T-helper 2 cell treated with Interferon-gamma antibody and Interleukin-4, amounts not matched to agents 100 ng/mL and 5 ng/mL, for 36 hours (primary cell): ENCODE measurements around the gene COA1. TPM values are rescaled to one million over a fixed set of nuclear protein-coding genes. Genes with fewer than 3 reads are reported as not detected.
"Not testable (repeated sequence)": the region's sequence is repeated elsewhere in the genome, so short reads cannot be mapped to it uniquely, and the experiment has no call there.

ENCODE experiments used
- intact Hi-C: fragments of 100-400 bp; cut with micrococcal nuclease; formaldehyde crosslinking; loops from one replicate; pipeline ENCODE4 v1.15.1; 2023
- total RNA-seq: library from RNA; stranded (reverse); gene quantifications from 2 replicates; pipeline ENCODE4 v1.2.3, GENCODE V29; 2022

The COA1 gene
- total RNA-seq, 1 donor from 2014 or later, result 51.1 TPM

DNA sequence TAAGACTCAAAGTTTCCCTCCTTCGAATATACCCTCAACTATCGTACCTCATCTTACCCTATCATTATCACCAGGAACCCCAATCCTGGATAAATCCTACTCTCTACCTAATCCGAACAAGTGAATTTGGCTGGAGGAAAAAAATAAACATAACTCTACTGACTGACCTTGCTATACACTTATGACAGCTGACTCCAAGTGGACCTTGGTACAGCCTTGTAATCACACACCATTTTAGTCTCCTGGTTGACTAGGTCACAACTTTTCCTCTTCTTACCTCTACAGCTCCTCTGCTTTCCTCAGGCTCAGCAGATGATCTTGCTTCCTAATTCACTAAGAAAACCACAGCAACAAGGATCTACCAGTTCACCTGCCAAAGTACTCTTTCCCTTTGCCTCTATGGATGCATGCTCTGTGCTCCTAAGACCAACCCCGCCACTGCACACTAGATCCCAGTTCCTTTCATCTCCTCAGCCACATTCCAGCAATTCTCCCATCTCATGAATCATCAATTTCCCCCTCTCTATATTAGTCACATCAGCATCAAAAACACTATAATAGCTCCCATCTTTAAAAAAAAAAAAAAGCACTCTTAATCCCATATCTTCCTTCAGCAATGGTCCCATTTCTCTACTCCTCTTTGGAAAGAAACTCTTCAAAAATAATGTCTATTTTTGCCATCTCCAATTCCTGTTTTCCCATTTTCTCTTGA lies 35.5 kb downstream of the COA1 start:
- intact Hi-C loops, result no loop called here

DNA sequence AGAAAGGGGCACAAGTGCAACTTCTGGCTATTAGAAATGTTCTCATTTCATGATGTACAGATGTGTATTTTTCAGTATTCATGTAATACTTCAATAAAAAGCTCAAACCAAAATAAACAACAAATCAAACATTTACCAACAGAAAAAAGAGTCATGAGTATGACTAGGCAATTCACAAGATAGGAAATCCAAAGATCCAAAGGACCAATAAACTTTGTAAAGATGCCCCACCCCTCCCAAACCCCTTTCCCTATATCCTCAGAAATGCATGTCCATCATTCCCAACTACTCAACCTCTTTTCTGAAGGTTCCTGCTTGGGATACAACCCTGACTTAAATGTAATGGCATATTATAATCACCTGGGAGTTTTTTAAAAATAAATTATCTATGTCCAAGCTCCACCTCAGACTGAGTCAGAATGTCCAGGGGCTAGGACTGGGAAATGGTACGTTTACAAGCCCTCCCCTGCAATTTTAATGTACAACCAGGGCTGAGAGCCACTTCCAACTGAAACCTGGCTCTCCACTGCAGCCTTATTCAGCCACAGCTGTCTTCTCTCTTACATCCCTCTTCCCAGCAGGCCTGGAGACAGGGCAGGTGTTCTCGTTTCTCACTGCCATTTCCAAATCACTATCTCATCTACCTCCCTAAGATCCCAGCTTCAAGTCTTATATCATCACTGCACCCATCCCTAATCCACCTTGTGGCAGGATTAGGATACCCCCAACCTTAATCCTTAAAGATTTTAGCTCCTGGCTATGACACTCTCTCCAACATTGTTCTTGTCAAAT lies 36.5 kb downstream of the COA1 start:
- intact Hi-C loops, result no loop called here

GRCh38 chr7:43691611-43692010 lies 37.7 kb downstream of the COA1 start:
- intact Hi-C loops, result no loop called here

GRCh38 chr7:43689115-43689514 lies 40.2 kb downstream of the COA1 start:
- intact Hi-C loops, result no loop called here

GRCh38 chr7:43687866-43688265 lies 41.5 kb downstream of the COA1 start:
- intact Hi-C loops, result not testable (repeated sequence)

DNA sequence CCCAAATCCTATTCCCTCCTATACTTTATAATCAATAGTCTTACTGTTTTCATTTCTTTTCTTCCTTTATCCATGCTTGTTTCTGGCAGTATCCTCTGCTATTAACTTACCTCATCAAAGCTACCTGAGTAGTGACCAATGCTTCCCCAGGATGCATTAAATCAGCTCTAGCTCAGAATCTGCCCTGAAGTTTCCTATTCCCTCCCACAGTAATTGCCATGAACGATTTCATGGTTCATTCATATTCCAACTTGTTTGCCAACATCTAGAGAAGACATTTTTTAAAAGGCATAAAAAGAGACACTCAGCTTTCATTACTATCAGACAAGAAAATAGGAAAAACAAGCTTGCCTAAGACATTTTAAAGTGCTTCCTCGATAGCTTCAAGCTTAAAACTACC lies 42.3 kb downstream of the COA1 start:
- intact Hi-C loops, result no loop called here

GRCh38 chr7:43680736-43681135 lies 48.6 kb downstream of the COA1 start:
- intact Hi-C loops, result no loop called here

- intact Hi-C loops, result loop anchor here (2.0 kb wide), 1 partner anchor 31 kb away; no protein-coding TSS in a partner anchor
Measured at GRCh38 chr7:43679210-43680068, 49.9 kb downstream of the COA1 start.

DNA sequence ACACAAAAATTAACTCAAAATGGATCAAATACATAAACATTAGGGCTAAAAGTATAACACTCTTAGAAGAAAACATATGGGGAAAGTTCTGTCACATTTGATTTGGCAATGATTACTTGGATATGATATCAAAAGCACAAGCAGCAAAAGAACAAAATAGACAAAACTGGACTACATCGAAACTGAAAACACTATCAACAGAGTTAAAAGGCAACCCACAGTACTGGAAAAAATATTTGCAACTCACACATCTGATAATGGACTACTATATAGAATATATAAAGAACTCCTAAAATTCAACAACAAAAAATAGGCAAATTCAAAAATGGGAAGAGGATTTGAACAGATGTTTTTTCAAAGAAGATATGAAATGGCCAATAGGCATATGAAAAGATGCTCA lies 51.0 kb downstream of the COA1 start:
- intact Hi-C loops, result loop anchor here (2.0 kb wide), 1 partner anchor 30 kb away; no protein-coding TSS in a partner anchor

DNA sequence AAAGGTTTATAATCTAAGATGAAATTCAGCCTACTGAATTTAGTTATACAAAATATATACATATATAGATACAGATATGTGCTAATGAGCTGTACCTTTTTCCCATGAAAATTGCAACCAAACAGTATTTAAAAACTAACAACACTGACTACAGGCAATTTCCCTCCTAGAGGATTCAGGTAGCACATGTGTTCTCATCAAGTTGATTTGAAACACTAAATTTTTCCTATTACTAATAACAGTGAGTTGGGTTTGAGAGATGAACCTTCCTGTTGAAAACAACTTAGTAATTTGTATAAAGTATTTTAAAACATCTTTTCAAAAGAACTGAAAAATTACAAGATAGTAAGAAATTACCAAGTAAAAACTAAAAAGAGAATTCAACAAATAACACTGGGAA lies 51.5 kb downstream of the COA1 start:
- intact Hi-C loops, result loop anchor here (2.0 kb wide), 1 partner anchor 29 kb away; no protein-coding TSS in a partner anchor

DNA sequence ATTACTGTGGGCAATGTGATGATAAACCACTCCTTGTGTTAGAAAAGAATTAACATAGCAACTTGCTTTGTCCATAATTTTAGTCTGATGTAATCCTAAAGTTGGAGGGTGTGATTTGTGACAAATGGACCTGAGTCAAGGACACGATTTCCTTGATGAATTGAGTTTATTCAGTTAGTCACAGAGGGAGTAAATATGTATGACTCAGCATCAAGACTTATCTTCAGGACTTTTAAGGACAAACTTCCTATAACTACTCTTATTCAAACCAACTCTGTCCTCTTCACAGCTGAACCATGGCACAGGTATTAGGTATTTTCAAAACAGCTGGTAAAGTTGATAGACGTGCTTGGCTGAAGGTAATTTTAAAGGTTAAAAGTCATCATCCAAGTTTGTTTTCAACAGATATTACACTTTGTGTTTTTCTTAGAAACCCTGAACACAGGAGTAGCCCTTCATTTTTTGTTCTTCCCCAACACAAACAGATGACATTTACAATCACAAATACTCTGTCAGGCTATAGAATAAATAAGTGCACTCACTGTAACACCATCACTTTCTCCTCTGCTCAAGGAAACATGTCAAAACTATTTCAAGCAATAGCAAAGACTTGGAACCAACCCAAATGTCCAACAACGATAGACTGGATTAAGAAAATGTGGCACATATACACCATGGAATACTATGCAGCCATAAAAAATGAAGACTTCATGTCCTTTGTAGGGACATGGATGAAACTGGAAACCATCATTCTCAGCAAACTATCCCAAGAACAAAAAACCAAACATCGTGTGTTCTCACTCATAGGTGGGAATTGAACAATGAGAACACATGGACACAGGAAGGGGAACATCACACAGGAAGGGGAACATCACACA lies 54.5 kb downstream of the COA1 start:
- intact Hi-C loops, result no loop called here

DNA sequence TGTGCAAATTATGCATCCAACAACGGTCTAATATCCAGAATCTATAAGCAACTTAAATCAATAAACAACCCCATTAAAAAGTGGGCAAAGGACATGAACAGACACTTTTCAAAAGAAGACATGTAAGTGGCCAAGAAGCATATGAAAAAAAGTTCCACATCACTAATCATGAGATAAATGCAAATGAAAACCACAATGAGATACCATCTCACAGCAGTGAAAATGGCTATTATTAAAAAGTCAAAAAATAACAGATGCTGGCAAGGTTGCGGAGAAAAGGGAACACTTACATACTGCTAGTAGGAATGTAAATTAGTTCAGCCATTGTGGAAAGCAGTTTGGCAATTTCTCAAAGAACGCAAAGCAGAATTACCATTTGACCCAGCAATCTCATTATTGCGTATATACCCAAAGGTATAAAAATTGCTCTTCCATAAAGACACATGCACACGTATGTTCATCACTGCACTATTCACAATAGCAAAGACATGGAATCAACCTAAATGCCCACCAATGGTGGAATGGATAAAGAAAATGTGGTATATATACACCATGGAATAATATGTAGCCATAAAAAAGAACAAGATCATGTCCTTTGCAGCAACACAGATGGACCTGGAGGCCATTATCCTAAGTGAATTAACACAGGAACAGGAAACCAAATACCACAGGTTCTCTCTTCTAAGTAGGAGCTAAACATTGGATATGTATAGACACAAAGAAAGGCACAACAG lies 55.9 kb downstream of the COA1 start:
- intact Hi-C loops, result not testable (repeated sequence)

- intact Hi-C loops, result no loop called here
Measured at GRCh38 chr7:43671521-43671920, 57.8 kb downstream of the COA1 start.

GRCh38 chr7:43669286-43670081 lies 59.8 kb downstream of the COA1 start:
- intact Hi-C loops, result no loop called here

DNA sequence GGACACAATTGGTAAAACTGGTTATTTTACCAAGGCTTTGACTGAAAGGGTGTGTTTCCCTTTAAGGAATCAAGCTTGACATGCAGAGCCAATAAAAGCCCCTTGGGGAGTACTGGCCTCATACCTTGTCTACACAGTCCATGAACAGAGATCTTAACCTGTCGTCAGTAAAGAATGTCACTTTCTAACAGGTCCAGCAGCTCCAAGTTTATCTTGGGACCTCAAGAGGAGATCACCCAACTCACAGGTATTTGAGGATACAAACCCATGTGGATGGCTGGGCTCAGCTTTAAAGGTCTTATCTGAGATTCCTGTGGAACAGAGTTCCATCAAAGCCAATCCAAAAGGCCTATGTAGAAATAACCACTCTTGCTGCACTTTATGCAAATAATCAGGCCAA lies 61.3 kb downstream of the COA1 start:
- intact Hi-C loops, result no loop called here

- intact Hi-C loops, result no loop called here
Measured at GRCh38 chr7:43666938-43667337, 62.4 kb downstream of the COA1 start.

- intact Hi-C loops, result no loop called here
Measured at GRCh38 chr7:43664681-43665080, 64.6 kb downstream of the COA1 start.

- intact Hi-C loops, result no loop called here
Measured at GRCh38 chr7:43660141-43660540, 69.2 kb downstream of the COA1 start.

DNA sequence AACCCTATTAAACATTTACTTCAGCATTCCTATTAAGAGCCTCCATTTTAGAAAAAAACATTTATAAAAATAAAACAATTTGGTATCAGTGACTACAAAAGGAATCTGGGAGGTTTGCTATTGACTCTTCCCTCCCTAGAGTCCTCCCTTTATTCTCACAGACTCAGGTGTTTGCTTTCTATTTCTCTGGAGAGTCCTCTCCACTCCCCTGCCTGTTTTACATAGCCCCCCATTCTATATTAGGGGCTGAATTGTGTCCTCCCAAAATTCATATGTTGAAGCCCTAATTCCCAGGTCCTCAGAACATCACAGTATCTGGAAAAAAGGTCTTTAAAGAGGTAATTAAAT lies 69.8 kb downstream of the COA1 start:
- intact Hi-C loops, result loop anchor here (1.0 kb wide), 1 partner anchor 8 kb away; no protein-coding TSS in a partner anchor
